GM19468 (cell line): ENCODE results near the gene LRRC9.
"Not testable (repeated sequence)": the region's sequence is repeated elsewhere in the genome, so short reads cannot be mapped to it uniquely, and the experiment has no call there.

ENCODE experiments used
- ATAC-seq: cut with Tn5 transposase; IDR thresholded peaks from one replicate; pipeline ENCODE4 v1.9.1; 2021; ENCODE audit warnings: mild to moderate bottlenecking, moderate library complexity, moderate number of reproducible peaks; ENCODE audit not compliant: unreplicated experiment; ENCODE audit errors: extremely low read depth

LRRC9 gene

GRCh38 chr14:60099855-60100254, 179.9 kb downstream of the LRRC9 start:
- not testable (repeated sequence) for ATAC-seq

GRCh38 chr14:60101786-60102185, 181.8 kb downstream of the LRRC9 start:
- no peak for ATAC-seq

DNA sequence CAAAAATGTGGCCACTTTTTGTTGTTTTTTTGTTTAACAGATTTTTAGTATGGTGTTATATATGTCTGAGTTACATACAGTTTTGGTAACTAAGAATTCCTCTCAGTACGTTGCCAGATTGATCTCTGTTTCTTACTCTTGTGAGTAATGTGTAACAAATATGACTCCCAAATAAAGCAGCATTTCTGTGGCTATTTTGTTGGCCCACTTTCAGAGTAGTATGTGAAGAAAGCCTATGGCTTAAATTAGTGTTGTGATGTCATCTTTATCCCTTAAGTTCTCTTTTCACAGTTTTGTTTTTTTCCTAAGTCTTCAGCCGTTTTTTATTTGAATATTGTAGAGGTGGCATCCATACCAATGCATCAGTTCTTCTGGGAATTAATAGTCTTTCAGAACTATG, 182.4 kb downstream of the LRRC9 start:
- no peak for ATAC-seq

- no peak for ATAC-seq
Measured at GRCh38 chr14:60106339-60106738, 186.4 kb downstream of the LRRC9 start.

DNA sequence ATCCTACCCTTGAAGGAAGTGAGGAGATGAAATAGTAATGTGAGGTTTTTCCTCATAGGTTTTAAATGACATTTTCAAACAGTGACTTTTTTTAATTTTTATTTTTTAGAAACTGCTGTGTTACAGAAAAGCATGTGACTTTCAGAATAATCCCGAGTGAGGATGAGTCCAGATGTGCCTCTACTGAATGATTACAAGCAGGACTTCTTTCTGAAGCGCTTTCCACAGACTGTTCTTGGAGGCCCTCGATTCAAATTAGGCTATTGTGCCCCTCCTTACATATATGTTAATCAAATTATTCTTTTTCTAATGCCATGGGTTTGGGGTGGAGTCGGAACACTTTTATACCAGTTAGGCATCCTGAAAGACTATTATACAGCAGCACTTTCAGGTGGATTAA, 187.5 kb downstream of the LRRC9 start:
- no peak for ATAC-seq

DNA sequence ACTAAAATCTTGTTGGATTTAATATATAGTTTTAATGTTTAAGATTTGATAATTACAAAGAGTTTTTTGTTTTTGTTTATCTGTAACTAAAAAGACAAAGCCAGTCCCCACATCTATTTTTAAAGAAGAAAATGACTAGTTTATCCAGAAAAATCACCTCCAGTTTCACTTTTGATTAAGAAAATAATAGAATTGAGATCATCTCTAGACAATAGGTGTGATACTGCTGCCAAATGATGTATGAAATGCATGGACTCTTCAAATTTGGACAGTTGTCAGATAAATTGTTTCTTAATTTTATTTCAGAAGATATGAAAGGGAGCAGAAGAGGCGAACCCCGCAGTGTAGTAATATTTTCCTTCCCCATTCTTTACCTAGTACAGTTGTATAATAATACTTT, 191.8 kb downstream of the LRRC9 start:
- ATAC-seq: no peak
